HL-60/S4 (cell line): ENCODE results near the gene PKM.

Source experiments
- in situ Hi-C: fragments of 300-500 bp; cut with MboI; formaldehyde crosslinking; loops from 2 replicates; pipeline ENCODE4 v1.14.3; 2022; ENCODE audit warnings: low sequenced_read_pairs

PKM gene

DNA sequence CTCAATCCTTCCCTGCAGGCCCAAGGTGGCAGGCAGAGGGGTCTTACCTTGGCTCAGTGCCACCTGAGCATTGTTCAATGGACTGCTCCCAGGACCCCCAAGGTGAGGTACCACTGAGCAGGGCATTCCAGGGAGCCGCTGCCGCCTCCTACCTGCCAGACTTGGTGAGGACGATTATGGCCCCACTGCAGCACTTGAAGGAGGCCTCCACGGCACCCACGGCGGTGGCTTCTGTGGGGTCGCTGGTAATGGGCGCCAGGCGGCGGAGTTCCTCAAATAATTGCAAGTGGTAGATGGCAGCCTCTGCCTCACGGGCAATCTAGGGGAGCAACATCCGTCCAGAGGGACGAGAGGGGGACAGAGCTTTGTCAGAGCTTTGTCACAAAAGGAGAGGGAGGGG is 28.7 kb downstream of the PKM start:
- in situ Hi-C loops: no loop called here

DNA sequence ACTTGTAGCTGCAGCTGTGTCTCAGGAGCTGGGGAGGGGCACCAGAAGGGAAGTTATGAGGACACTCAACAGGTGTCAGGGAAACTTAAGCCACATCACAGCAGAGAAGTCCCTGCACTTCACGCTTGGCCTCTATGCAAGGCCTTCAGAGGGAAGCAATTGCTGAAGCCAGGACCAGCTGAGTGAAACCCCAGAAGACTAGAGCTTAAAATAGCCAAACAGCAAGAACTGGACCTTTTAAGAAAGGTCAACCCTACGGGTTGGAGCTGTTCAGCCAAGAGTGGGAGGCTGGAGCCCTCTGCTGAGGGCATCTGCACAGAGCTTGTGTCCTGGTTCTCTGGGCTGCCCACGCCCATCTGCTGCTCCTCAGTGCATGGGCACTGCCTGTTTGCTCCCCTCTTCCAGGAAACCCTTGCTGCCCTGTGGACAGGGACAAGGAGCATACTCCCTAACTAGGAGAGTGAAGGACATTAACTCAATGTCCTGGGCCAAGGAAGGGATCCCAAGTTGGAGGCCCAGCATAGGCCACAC is 29.5 kb downstream of the PKM start:
- in situ Hi-C loops: no loop called here

DNA sequence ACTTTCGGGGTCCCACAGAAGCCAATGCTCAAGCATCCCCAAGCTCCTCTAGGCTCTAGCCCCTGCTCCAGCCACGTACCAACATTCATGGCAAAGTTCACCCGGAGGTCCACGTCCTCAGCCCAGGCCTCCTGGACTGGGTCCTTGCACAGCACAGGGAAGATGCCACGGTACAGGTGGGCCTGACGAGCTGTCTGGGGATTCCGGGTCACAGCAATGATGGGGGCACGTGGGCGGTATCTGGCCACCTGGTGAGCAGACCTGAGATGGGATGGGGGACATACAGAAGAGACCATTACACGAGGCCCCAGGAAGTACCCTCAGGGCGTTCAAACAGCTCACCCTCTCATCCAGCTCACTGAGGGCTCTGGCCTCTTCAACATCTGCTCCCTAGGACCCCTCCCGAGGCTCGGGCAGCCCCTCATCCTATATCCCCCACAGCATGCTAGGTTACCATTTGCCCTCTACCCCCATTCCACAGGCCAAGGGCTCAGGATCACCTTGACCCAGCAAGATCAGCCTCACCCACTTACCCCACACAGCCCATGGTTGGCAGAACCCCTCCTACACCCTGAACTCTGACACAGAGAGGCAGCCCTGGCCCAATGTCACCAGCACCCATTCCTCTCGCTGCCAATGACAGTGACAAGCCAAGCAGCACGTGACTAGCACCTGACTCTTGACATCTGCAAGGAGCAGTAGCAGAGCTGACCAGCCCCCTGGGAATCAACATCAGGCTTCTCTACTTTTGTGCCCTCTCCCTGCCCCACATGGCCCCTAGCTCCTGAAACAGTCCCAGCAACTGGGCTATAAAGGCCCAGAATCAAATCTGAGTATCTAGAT is 30.4 kb downstream of the PKM start:
- in situ Hi-C loops: no loop called here

DNA sequence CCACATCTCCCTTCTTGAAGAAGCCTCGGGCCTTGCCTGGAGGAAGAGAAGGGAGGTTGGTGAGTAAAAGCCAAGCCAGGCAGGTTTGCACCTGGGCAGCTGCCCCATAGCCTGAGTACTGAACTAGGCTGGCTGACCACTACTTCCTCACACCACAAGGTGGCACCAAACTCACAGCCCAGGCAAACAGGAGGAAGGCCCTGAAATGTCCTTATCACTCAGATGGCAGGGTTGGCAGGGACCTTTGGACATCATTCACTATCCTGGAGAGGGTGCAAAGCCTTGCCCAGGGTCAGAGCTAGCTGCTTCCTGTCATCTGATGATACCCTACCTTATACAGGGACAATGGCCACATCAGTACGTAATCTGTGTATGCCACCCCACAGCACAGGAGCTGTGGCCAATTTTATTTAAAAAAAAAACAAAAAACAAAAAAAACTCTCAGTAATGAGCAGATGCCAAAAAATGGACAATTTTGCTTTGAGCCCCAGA is 31.2 kb downstream of the PKM start:
- in situ Hi-C loops: no loop called here

DNA sequence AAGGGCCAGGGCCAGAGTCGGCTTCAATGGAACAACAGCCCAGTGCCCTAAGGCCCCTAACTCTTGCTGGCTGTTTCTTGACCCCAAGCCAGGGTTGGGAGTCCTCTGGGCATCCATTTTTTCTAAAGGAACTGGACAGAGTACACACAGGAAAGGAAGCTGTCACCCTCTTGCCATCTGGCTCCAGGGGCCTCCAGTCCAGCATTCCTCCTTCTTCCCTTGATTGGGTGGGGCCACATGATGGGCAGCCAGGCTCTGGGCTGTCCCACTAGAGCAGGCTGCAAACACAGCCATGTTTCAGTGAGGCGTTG is 31.8 kb downstream of the PKM start:
- in situ Hi-C loops: no loop called here

DNA sequence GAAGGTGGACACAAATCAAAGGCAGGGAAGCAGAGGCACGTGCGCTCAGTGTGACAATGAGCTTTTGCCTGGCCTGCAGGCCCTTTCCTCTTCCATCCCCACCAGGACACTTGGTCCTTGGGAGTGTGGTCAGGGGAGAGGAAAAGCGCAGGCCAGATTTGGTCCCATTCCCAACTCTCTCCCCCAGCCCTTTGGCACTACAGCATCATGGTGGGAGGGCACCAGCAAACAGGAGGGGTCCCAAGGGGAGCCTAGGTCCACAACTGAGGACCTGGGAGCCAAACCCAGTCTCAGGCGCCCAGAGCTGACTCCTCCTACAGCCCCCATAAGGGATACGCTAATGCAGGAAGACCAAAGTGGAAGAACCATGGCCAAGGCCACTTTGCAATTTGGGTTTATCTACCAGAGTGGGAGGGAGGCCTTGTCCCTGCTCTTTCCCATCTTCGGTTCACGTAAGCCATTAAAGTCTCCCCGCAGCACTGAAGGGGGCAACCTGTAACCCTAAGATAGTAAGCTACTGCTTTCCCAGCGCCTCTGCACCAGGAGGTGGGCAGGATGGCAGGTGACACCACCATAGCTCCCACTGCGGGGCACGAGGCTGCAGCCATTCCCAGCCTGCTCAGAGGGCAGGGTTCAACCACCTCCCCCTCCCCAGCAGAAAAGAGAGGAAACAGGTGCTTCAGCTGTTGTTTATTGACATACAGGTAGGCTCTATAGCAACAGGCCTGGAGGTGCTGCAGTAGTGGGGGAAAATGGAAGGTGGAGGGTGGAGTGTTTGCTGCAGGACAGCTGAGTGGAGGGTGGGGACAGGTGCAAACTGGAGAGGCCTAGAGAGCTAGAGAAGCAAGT is 32.4 kb downstream of the PKM start:
- in situ Hi-C loops: no loop called here

DNA sequence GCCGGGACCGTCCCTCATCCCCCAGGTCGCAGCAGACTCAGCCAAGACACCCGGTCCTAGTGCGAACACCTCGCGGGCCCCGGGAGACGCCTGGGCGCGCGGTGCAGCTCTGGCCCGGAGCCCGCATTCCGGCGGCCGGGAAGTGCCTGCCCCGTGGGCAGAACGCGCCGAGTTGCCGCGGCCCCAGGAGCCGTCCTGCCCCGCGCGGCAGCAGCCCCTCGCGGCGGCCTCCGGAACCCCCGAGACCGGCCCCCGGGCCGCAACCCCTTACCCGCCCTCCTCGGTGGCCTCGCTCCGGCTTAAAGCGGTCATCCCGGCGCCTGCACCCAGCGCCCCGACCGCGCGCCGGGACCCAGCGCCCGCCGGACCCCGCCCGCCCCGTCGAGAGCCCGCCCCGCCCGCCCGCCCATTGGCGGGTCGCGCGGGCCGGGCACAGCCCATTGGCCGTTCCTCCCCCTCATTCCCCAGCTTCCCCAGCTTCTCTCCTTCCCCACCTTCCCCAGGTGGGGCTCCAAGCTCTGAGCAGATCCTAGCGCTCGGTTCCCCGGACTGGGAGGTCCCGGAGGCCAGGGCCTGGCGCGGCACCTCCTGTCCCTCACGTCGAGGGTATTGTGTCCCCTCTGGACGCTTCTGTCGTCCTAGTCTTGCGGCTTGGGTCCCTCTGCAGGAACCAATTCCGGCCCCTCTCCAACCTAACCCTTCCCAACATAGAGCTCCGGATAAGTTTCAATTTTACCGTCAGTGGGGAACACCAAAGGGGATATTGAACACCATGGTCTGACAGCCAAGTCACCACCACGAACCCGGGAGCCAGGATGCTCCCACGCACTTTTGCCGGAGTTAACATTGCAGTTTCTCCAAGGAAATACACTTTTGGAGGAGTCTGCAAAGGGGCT is 33.3 kb downstream of the PKM start, which contains the start of gene GRAMD2A:
Gene GRAMD2A (minus strand): TSS at position 328 of the 896 bp plus-strand sequence.
- in situ Hi-C loops: no loop called here

DNA sequence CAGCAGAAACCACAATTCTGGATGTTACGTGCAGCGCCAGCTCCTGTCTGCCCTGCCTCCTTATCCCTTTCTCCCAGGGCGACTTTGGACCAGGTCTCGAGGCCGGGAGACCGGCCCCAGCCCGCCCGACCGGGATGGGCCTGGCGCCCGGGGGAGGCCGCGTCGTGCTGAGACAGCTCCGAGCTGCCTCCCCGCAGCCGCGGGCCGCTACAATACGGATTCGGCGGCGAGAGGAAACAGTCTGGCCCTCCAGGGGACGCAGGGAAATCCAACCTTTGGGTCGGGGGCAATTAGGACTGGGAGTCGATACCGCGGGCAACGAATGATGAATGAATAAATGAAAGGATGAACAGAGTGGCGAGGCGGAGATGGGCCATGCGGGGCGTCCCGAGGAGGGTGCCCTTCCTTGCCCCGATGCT is 33.9 kb downstream of the PKM start:
- in situ Hi-C loops: no loop called here

DNA sequence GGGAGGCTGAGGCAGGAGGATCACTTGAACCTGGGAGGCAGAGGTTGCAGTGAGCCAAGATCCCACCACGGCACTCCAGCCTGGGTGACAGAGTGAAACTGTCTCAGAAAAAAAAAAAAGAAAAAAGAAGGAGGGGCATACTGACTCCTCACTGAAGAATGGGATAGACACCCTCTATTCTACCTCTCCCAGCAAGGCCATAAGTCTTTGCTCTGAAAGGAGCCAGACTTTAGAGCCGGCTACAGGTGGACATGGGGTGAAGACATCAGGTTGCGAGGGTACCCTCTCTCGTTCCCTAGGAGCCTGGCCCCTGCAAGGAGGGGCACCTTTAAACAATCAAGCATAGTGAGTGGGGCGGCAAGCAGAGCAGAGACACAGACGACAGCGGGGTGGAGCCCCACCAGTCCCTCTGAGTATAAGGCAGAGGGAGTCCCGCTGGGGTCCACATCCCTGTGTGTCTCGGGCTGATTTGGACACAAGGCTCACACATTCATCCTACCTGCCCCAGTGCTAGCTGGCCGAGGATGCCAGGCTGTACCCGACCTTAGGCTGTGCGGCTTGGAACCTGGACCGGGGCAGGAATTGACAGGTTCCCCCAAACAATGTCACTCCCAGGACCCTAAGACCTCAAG is 34.5 kb downstream of the PKM start:
- in situ Hi-C loops: no loop called here

DNA sequence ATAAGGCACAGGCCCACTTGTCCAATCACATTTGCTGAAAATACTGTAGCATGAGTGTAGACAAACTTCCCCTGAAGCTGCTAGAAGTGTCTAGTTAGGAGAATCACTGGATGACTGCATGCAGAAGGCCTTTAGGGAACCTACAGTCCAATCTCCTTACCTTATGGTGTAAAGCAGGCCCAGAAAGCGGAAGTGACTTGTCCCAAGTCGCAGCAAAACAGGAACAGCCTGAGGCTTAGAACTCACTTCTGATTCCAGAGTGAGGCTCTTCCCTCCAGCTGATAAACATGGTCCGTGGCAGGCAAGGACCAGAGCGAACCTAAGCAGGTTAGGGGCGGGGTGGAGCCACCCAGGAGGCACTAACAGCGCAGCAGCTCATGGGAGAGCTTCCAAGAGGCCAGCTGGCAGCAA is 35.9 kb downstream of the PKM start:
- in situ Hi-C loops: no loop called here

DNA sequence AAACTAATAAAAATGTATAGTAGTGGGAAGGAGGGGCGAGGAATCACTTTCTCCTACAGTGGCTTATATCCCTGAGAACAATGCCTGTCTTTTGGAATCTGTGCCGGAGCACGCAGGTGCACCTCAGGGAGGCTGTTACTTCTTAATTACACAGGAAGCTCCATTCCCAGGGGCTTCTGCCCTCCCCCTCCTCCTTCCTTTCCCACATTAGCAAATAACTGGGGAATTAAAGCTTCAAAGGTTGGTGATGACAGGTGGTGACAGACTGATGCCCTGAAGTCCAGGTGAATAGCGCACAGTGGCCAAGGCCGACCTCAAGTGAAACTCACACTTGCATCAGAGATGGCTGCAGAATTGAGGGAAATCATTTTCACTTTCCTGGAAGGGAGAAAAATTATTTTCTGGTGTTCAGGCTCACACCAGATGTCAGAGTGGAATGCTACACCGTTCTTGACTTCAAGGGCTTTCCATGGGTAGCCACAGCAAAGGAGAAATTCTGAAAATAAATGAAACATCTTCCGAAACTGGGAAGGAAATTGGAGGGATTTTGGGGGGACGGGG is 37.1 kb downstream of the PKM start:
- in situ Hi-C loops: no loop called here

DNA sequence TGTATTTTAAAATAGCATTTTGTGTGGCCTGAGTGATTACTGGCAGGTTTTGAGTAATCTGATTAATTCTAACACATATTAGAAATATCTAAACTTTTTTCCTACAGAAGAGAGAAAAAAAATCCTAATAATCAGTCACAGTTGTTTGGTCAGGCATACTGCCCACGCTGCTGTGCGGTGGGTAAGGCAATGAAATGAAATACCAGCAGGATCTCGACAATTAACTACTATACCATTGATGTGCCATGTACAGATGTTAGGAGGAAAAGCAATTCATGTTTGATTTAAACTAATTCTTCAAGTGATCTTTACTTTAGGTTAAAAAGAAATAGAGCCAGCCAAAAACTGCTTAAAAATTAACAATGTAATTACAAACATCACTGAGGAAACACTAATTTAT is 38.6 kb downstream of the PKM start:
- in situ Hi-C loops: no loop called here

DNA sequence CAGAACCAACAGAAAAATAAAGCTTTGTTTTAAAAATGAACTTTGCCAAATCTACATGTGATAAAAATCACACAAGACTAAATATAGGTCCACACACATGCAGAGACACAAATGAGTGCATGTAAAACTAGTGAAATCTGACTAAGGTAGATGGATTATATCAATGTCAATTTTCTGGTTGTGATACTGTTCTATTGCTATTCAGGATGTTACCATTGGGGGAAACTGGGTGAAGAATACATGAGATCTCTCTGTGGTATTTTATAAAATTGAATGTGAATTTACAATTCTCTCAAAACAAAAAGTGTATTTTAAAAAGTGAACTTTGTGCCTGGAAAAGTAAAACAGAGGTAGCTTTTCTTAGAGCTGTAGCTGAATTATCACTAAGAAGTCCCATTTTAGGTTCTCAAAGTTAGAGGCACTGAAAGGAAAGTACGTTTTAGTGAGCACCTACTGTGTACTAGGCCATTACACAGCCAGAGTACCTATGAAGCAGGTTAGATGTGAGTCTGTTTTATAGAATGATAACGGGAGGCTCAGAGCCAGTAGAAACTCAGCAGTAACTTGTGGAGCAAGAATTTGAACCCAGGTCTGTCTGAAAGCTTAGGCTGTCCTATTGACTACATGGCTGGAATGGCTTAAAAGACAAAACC is 41.6 kb downstream of the PKM start:
- in situ Hi-C loops: no loop called here

DNA sequence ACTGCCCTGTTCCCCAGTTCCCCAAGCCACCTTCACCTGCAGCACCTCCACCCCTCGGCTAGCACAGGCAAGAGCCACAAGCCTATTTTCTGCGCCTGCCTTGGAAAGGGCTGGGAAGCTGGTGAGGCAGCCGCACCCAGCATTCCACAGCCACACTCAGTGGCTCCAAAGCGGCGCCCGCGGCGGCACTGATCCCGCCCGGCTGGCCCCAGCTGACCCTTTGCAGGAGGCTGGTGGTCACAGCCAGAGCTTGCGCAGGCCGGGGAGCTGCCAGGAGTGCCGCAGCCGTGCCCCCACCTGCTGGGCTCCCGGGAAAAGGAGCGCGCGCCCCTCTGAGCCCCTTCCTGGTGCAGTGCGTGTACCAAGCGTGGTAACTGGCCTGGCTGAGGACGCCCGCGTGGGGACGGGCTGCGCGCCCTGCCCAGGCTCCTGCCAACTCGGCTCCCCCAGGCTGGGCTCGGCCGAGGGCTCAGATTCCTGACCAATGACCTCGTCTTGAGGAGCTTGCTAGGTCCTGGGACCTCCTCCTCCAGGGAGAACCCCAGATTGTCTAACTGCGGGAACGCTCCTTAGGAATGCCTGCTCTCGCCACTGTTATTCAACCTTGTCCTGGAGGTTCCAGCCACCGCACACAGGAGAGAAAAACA is 46.7 kb downstream of the PKM start:
- in situ Hi-C loops: no loop called here

DNA sequence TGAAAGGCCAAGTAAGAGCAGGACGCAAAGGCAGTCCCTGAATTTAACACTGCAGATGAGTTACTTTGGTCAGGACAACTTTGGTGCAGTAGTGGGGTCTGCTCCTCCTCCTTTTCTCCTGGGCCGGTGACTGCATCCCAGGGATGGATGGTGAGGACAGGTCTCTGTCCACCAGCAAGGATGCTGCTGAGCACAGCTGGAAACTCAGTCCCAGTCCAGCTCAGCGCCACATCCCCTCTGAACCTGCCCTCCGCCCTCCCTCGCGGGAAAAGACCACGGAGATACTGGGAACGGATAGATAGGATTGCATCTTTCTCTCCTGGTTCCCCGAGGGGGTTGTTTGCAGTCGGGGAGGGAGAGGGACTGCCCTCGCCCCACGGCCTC is 47.2 kb downstream of the PKM start:
- in situ Hi-C loops: no loop called here

DNA sequence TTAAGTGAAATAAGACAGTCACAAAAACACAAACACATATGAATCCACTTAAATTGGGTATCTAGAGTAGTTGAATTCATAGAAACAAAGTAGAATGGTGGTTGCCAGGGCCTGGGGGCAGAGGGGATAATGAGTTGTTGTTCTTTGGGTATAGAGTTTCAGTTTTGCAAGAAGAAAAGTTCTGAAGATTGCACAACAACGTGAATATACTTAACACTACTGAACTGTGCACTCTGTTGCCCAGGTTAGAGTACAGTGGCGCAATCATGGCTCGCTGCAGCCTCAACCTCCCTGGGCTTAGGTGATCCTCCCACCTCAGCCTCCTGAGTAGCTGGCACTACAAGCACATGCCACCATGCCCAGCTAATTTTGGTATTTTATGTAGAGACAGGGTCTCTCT is 48.3 kb downstream of the PKM start:
- in situ Hi-C loops: no loop called here

DNA sequence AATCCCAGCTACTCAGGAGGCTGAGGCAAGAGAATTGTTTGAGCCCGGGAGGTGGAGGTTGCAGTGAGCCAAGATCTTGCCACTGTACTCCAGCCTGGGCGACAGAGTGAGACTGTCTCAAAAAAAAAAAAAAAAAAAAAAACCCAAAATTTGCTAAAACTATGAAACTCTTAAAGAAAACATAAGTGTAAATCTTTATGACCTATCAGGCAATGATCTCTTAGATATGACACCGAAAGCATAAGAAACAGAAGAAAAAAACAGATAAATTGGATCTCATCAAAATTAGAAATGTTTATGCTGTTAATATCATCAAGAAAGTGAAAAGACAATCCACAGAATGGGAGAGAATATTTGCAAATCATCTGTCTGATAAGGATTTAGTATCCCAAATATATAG is 48.7 kb downstream of the PKM start:
- in situ Hi-C loops: no loop called here

DNA sequence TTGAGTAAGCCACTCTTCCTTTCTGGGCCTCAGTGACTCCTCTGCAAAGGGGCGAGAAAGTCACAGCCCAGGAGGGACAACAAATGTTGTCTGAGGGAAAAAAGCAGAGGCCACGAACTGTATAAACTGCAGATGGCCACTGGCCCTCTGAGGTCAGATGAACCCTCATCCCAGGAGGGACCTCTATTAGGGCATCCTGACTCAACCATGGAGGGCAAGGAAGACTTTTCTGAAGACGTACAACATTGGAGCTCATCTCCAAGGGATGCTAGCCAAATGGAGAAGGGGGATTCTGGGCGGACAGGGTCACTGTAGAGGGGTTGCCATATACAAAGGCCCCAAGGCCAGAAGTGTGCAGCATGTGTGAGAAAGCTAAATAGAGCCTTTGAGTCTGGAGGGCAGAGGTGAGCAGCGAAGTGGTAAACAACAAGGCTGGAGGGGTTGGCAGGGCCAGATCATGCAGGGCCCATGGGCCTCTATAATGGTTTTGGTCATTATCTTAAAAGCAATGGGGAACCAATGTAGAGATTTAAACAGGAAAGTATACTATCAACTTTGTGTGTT is 50.1 kb downstream of the PKM start:
- in situ Hi-C loops: no loop called here
